ENCODE data around the gene RNF34. TPM values are rescaled to one million over a fixed set of nuclear protein-coding genes. Genes with fewer than 3 reads are reported as not detected.
"Not testable (repeated sequence)": the region's sequence is repeated elsewhere in the genome, so short reads cannot be mapped to it uniquely, and the experiment has no call there.

Gene RNF34
- total and polyA plus RNA-seq, 10 donors, result 20.8 to 62.6 (median 52.0) TPM

DNA sequence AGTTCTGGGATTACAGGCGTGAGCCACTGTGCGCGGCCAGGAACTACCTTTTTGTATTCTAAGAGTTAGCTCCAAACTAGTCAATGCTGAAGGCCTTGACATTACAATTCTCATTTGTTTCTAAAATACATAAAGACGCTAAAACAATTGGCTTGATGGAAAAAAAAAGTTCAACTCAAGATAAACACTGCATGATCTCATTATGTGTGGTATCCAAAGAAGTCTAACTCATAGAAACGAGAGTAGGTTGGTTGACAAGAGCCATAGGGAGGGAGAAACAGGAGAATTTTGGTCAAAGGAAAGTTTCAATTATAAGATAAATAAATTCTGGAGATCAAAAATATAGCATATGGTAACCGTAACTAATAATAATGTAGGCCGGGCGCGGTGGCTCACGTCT, 20.0 kb upstream of the RNF34 start:
- 89 to 94% (median 92%) methylated on average over 10 of the region's 10 CpGs for WGBS, 5 donors

DNA sequence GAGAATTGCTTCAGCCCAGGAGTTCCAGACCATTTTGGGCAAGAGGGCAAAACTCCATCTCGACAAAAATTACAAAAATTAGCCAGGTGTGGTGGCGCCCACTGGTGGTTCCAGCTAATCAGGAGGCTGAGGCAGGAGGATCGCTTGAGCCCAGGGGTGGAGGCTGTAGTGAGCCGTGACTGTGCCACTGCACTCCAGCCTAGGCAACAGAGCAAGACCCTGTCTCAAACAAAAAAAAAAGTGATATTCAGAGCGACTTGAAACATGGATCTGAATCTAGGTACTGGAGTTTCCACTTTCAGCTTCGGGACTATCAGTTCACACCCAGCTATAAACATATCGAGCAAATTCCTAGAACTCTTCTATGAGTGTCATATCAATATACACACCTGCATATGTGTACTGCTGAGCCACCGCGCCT, 16.3 kb upstream of the RNF34 start:
- intact Hi-C loops (cut with DNase I; ENCODE audit: low total_unique reads), result no loop called here
- H3K27me3 ChIP-seq (replicated peaks in 1 of 7), result no peaks in the 10 kb centered on the region
- H3K27ac ChIP-seq, result no peak overlapping the region
- no peaks in the 10 kb centered on the region for H3K4me1 ChIP-seq
- no peaks in the 10 kb centered on the region for H3K36me3 ChIP-seq
- WGBS, 5 donors, result 92 to 95% (median 95%) methylated on average over 9 of the region's 9 CpGs
- H3K9me3 ChIP-seq, result no peaks in the 10 kb centered on the region
- TF ChIP-seq, protein P1, sequence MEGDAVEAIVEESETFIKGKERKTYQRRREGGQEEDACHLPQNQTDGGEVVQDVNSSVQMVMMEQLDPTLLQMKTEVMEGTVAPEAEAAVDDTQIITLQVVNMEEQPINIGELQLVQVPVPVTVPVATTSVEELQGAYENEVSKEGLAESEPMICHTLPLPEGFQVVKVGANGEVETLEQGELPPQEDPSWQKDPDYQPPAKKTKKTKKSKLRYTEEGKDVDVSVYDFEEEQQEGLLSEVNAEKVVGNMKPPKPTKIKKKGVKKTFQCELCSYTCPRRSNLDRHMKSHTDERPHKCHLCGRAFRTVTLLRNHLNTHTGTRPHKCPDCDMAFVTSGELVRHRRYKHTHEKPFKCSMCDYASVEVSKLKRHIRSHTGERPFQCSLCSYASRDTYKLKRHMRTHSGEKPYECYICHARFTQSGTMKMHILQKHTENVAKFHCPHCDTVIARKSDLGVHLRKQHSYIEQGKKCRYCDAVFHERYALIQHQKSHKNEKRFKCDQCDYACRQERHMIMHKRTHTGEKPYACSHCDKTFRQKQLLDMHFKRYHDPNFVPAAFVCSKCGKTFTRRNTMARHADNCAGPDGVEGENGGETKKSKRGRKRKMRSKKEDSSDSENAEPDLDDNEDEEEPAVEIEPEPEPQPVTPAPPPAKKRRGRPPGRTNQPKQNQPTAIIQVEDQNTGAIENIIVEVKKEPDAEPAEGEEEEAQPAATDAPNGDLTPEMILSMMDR (IDR thresholded peaks at IDR 0.05 in 8 of 11, conservative IDR thresholded peaks at IDR 0.05 in 3 of 11), result no peak
- no peak for TF ChIP-seq POLR2AphosphoS5 (IDR thresholded peaks at IDR 0.05)
- DNase-seq, result no peak
- H3K4me3 ChIP-seq, result no peak overlapping the region

More for the DNA sequence above, 20.0 kb upstream of the RNF34 start:
- no peak for DNase-seq
- intact Hi-C loops (cut with DNase I; ENCODE audit: low total_unique reads), result no loop called here
- TF ChIP-seq POLR2A (IDR thresholded peaks at IDR 0.05) (no peak), POLR2AphosphoS5 (IDR thresholded peaks at IDR 0.05) (no peak)
- TF ChIP-seq, protein P1 (IDR thresholded peaks at IDR 0.05 in 8 of 11, conservative IDR thresholded peaks at IDR 0.05 in 3 of 11), result no peak
- Histone ChIP-seq H3K9me3 (no peaks in the 10 kb centered on the region), H3K4me3 (no peak overlapping the region), H3K36me3 (no peaks in the 10 kb centered on the region), H3K27me3 (replicated peaks in 1 of 7) (no peaks in the 10 kb centered on the region), H3K4me1 (no peaks in the 10 kb centered on the region), H3K27ac (no peak overlapping the region)

DNA sequence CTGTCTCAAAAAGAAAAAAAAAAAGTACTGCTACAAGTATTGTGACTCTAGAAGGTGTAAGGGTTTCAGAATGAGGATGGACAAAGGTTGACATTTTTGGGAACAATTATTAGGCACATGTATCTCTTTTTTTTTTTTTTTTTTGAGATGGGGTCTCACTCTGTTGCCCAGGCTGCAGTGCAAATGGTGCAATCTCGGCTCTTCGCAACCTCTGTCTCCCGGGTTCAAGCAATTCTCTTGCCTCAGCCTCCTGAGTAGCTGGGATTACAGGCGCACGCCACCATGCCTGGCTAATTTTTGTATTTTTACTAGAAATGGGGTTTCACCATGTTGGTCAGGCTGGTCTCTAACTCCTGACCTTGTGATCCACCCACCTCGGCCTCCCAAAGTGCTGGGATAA, 15.0 kb upstream of the RNF34 start:
- H3K27ac ChIP-seq; H3K36me3 ChIP-seq; H3K4me1 ChIP-seq; DNase-seq; H3K27me3 ChIP-seq (replicated peaks in 1 of 7); intact Hi-C loops (cut with DNase I; ENCODE audit: low total_unique reads); H3K9me3 ChIP-seq; H3K4me3 ChIP-seq: not testable (repeated sequence)
- 76 to 82% (median 79%) methylated on average over 6 of the region's 6 CpGs for WGBS, 5 donors

DNA sequence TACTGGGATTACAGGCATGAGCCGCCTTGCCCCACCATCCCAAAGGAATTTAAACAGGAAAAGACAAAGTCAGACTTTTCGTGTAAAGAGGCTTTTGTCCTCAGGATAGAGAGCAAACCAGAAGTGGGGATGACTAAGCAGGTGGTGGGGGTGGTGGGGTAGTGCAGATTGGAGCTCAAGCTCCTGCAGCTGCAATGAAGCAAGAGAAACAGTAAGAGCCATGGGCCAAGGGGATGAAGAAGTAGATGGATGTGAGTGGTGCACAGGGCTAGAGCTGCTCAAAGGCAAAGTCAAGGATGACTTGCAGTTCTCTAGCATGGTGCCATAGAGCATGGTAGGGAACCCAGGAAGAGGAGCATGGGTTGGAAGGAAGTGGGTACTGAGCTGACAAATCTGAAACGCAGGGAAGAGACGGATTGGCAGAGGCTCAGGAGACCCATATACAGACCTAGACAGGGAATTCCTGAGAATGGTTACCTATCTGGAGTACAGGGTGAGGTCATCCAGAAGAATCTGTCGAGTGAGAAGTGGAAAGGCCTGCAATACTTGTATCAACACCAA, 11.4 kb upstream of the RNF34 start:
- WGBS, 5 donors, result 47 to 61% (median 54%) methylated on average over 5 of the region's 5 CpGs
- DNase-seq, result no peak
- intact Hi-C loops (cut with DNase I; ENCODE audit: low total_unique reads), result no loop called here

More for the DNA sequence above, 11.4 kb upstream of the RNF34 start:
- TF ChIP-seq, protein P1 (IDR thresholded peaks at IDR 0.05 in 8 of 11, conservative IDR thresholded peaks at IDR 0.05 in 3 of 11), result no peak
- TF ChIP-seq POLR2A (IDR thresholded peaks at IDR 0.05) (no peak), POLR2AphosphoS5 (IDR thresholded peaks at IDR 0.05) (no peak)
- Histone ChIP-seq H3K4me1 (peaks cover 0 to 12% (median 3%) of the 10 kb centered on the region in 6 donors), H3K4me3 (no peak overlapping the region), H3K36me3 (no peaks in the 10 kb centered on the region), H3K27me3 (replicated peaks in 1 of 7) (no peaks in the 10 kb centered on the region), H3K9me3 (no peaks in the 10 kb centered on the region), H3K27ac (no peak overlapping the region)

All from spleen (tissue), 11 donors.